ENCODE data around the gene IDS. TPM values are rescaled to one million over a fixed set of nuclear protein-coding genes. Genes with fewer than 3 reads are reported as not detected.
"Not testable (repeated sequence)": the region's sequence is repeated elsewhere in the genome, so short reads cannot be mapped to it uniquely, and the experiment has no call there.

Gene IDS
- total RNA-seq, 1 donor from 2014 or later, result 54.0 TPM

DNA sequence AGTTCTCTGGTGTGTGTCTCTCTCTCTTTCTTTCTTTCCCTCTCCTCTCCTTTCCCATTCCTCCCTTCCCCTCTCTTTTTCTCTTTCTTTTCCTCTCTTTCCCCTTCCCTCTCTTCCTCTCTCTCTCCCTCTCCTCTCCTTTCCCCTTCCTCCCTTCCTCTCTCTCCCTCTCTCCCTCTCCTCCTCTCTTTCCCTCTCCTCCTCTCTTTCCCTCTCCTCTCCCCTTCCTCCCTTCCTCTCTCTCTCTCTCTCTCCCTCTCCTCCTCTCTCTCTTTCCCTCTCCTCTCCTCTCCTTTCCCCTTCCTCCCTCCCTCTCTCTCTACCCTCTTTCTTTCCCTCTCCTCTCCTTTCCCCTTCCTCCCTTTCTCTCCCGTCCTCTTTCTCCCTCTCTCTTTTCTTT lies 23.3 kb upstream of the IDS start:
- H3K4me3 ChIP-seq (ENCODE audit: low read depth, low read length), result no peak overlapping the region
- no peak for DNase-seq (ENCODE audit: low read depth)
- TF ChIP-seq, protein P1, sequence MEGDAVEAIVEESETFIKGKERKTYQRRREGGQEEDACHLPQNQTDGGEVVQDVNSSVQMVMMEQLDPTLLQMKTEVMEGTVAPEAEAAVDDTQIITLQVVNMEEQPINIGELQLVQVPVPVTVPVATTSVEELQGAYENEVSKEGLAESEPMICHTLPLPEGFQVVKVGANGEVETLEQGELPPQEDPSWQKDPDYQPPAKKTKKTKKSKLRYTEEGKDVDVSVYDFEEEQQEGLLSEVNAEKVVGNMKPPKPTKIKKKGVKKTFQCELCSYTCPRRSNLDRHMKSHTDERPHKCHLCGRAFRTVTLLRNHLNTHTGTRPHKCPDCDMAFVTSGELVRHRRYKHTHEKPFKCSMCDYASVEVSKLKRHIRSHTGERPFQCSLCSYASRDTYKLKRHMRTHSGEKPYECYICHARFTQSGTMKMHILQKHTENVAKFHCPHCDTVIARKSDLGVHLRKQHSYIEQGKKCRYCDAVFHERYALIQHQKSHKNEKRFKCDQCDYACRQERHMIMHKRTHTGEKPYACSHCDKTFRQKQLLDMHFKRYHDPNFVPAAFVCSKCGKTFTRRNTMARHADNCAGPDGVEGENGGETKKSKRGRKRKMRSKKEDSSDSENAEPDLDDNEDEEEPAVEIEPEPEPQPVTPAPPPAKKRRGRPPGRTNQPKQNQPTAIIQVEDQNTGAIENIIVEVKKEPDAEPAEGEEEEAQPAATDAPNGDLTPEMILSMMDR (conservative IDR thresholded peaks at IDR 0.05; ENCODE audit: low read depth, low read length), result no peak

DNA sequence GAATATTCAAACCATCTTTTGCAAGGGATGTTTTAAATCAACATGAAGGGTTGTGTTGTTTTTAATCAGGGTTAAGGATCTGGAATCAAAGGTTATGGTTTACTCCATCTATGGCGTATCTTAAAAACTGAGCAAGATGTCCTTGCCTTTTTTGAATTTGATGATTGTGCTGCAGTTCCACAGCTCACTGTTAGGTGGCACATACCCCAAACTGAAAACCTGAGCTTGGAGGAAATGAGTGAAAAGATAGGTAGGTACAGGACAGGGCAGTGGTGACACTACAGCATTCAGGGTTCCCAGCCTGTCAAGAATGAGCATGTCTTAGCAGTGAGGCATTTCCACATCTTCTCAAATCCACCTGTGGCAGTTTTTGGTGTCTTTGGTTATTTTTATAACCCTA lies 22.6 kb upstream of the IDS start:
- TF ChIP-seq, protein P1 (conservative IDR thresholded peaks at IDR 0.05; ENCODE audit: low read depth, low read length), result peak; percentile 59
- DNase-seq (ENCODE audit: low read depth), result no peak
- no peak overlapping the region for H3K4me3 ChIP-seq (ENCODE audit: low read depth, low read length)

DNA sequence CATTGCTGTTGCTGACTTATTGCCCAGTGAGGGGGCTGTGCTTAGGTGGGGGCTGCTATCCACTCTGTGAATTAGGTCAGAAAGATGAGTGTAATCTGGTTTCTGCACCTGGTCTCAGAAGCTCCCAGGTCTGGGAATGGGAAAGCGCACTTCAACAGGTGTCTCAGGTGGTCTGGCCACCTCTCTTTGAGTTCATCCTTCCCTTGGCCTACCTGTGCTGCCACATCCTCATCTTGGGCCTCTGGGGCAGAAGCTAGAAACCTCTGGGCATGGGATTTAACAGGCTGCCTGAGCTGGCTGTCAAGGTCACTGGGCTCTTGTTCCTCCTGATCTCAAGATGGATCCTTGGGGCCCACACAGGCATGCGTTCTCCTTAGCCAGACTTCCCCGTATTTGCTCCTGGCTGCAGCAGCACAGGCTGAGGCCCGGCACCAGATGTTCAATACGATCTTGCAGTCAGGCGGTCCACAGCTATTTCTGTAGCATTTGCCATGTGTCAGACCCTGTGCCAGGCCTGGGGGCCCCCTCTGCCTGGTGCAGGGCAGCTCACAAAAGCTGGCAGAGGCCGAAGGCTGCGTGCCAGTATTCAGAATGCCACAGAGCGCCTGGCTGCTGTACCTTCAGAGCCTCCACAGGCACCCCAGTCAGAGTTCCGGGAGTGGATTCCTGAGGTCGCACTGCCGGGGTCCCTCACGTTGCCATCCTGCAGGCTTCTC lies 21.4 kb upstream of the IDS start:
- H3K4me3 ChIP-seq (ENCODE audit: low read depth, low read length); DNase-seq (ENCODE audit: low read depth): not testable (repeated sequence)

DNA sequence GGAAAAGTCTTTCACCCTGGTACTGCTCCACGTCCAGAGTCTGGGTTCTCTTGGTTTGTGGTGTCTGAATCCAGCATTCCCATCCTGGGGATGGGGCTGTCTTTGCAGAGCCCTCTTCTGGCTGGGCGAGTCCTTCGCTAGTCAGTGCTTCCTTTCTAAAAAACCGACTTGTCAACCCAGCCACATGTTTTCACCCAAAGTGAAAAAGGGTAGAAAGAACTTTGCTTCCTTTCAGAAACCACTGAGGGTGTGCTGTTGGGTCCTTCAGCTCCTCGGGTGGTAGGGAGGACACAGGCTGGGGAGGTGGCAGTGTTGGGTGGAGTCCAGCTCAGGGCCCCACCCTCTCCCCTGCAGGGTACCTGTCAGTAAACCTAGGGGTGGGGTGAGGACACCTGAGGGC lies 20.8 kb upstream of the IDS start:
- H3K4me3 ChIP-seq (ENCODE audit: low read depth, low read length); DNase-seq (ENCODE audit: low read depth): not testable (repeated sequence)

DNA sequence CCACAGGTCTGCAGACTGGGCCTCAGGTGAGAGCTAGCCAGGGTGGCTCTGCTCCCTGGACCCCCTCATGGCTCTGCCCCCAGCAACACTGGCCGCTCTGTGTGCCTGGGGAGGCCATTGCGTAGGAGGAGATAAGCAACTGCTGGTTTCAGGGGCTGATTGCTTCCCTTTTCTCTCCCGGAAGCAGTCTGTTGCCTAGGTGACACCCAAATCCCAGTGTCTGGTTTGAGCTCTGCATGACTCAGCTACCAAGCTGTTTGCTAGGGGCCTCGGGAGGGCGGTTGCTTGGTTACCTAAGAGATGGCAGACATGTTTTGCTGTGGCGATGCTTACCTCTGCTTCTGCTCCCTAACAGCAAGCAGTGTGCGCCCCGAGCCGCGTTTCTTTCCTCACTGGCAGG lies 20.3 kb upstream of the IDS start:
- DNase-seq (ENCODE audit: low read depth); H3K4me3 ChIP-seq (ENCODE audit: low read depth, low read length): not testable (repeated sequence)

DNA sequence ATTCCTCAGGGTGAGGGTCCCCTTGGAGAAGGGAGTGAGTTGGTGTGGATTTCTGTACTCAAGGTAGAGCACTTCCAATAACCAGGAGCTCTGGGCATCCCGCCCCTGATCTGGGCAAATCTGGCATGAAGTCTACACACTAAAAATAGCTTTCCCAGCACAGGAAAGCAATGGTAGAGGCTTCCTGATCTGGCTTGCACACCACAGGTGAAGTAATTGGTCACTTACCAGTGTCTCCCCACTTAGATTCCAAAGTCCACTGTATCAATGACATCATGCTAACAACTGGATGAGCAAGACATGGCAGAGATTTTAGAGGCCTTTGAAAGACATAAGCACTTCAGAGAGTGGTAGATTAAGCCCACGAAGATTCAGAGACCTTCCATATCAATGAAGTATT lies 17.8 kb upstream of the IDS start:
- no peak overlapping the region for H3K4me3 ChIP-seq (ENCODE audit: low read depth, low read length)
- TF ChIP-seq, protein P1 (conservative IDR thresholded peaks at IDR 0.05; ENCODE audit: low read depth, low read length), result no peak
- no peak for DNase-seq (ENCODE audit: low read depth)

DNA sequence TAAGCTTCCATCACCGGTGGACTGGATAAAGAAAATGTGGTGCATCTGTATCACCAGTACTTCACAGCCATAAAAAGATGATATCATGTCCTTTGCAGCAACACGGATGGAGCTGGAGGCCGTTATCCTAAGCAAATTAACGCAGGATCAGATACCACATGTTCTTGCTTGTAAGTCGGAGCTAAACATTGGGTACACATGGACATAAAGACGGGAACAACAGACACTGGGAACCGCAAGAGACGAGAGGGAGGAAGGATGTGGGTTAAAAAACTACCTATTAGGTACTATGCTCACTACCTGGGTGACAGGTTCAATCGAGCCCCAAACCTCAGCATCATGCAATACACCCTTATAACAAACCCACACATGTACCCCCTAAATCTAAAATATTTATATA lies 16.3 kb upstream of the IDS start:
- TF ChIP-seq, protein P1 (conservative IDR thresholded peaks at IDR 0.05; ENCODE audit: low read depth, low read length), result no peak
- H3K4me3 ChIP-seq (ENCODE audit: low read depth, low read length), result no peak overlapping the region
- DNase-seq (ENCODE audit: low read depth), result no peak

DNA sequence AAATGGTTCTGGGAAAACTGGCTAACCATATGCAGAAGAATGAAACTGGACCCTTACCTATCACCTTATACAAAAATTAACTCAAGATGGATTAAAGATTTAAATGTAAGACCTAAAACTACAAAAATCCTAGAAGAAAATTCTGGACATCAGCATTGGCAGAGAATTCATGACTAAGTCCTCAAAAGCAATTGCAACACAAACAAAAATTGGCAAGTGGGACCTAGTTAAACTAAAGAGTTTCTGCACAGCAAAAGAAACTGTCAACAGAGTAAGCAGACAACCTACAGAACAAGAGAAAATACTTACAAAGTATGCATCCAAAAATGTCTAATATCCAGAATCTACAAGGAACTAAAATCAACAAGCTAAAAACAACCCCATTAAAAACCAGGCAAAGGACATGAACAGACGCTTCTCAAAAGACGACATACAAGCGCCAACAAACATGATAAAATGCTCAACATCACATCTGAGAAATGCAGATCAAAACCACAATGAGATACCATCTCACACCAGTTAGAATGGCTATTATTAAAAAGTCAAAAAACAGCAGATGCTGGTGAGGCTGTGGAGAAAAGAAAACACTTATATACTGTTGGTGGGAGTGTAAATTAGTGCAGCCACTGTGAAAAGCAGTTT lies 15.7 kb upstream of the IDS start:
- not testable (repeated sequence) for H3K4me3 ChIP-seq (ENCODE audit: low read depth, low read length); DNase-seq (ENCODE audit: low read depth)

DNA sequence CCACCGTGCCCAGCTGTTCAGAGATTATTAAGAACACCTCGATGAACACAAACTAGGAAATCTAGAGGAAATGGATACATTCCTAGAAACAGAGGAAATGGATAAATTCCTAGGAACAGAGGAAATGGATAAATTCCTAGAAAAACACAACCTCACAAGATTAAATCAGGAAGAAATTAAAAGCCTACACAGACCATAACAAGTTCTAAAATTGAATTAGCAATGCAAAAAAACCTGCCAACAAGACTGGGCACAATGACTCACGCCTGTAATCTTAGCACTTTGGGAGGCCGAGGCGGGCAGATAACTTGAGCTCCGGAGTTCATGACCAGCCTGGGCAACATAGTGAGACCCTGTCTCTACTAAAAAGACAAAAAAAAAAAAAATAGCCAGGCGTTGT lies 13.1 kb upstream of the IDS start:
- TF ChIP-seq, protein P1 (conservative IDR thresholded peaks at IDR 0.05; ENCODE audit: low read depth, low read length), result no peak
- no peak overlapping the region for H3K4me3 ChIP-seq (ENCODE audit: low read depth, low read length)
- DNase-seq (ENCODE audit: low read depth), result no peak
